HG03432 (cell line): ENCODE data around the gene XPO5.

ENCODE experiments used
- ATAC-seq: cut with Tn5 transposase; IDR thresholded peaks from one replicate; pipeline ENCODE4 v1.9.1; 2021; ENCODE audit warnings: mild to moderate bottlenecking, moderate library complexity; ENCODE audit not compliant: unreplicated experiment

XPO5 gene

DNA sequence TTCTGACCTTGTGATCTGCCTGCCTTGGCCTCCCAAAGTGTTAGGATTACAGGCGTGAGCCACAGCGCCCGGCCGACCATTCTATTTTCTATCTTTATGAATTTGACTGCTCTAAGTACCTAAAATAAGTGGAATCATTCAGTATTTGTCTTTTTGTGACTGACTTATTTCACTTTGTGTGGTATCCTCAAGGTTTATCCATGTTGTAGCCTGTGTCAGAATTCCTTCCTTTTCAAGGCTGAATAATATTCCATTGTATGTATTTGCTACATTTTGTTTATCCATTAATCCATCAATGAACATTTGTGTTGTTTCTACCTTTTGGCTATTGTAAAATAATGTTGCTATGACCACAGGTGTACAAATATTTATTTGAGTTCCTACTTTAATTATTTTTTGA is 103.3 kb downstream of the XPO5 start:
- no peak for ATAC-seq
